ENCODE measurements around the gene PTPRT. TPM values are rescaled to one million over a fixed set of nuclear protein-coding genes. Genes with fewer than 3 reads are reported as not detected.

PTPRT gene
- total and polyA plus RNA-seq, 2 experiments from 2014 or later = not detected

GRCh38 chr20:42949950-42950349 lies 239.8 kb downstream of the PTPRT start:
- Histone ChIP-seq H3K4me2 (no peak overlapping the region), H3F3A (replicated peaks; ENCODE audit: low read depth) (no peaks in the 10 kb centered on the region), H3K9me2 (ENCODE audit: insufficient read depth) (no peaks in the 10 kb centered on the region), H3K4me3 (no peak overlapping the region), H3K27ac (ENCODE audit: low read depth) (no peak overlapping the region), H3K36me3 (ENCODE audit: insufficient read depth) (no peaks in the 10 kb centered on the region; the same call in 1 of the 2 replicates), H2AFZ (no peak overlapping the region), H4K20me1 (replicated peaks; ENCODE audit: insufficient read depth) (no peaks in the 10 kb centered on the region), H3K27me3 (ENCODE audit: insufficient read depth) (no peaks in the 10 kb centered on the region), H3K79me2 (replicated peaks; ENCODE audit: insufficient read depth) (no peaks in the 10 kb centered on the region), H3K4me1 (ENCODE audit: insufficient read depth) (no peaks in the 10 kb centered on the region)
- peaks cover 99% of the 10 kb centered on the region for H3K9me3 Mint-ChIP-seq
- no peak overlapping the region for H3K4me3 Mint-ChIP-seq
- no peak overlapping the region for H3K27ac Mint-ChIP-seq
- H3K4me1 Mint-ChIP-seq = no peaks in the 10 kb centered on the region
- no peak for TF ChIP-seq REST (IDR thresholded peaks at IDR 0.05; ENCODE audit: unreplicated experiment)
- no peak for TF ChIP-seq POLR2AphosphoS5 (IDR thresholded peaks at IDR 0.05; ENCODE audit: low read depth)
- no peak for TF ChIP-seq ZNF331 (CRISPR knock-in tag; IDR thresholded peaks at IDR 0.05; ENCODE audit: low read depth)
- TF ChIP-seq STAT1 (IDR thresholded peaks at IDR 0.05; ENCODE audit: unreplicated experiment) = no peak
- TF ChIP-seq ZNF462 (CRISPR knock-in tag; IDR thresholded peaks at IDR 0.05) = no peak
- no peak for TF ChIP-seq NANOG (IDR thresholded peaks at IDR 0.05; ENCODE audit: borderline replicate concordance)
- no peak for TF ChIP-seq CREB1 (CRISPR knock-in tag; IDR thresholded peaks at IDR 0.05; ENCODE audit: low read depth)
- H3K27me3 Mint-ChIP-seq (ENCODE audit: insufficient read depth, low read depth, poor library complexity) = peaks cover 6% of the 10 kb centered on the region
- DNase-seq (ENCODE audit: low spot score) (no peak), ATAC-seq (no peak)
- H3K36me3 Mint-ChIP-seq (ENCODE audit: low read depth) = peaks cover 37% of the 10 kb centered on the region
